HepG2 (cell line): ENCODE data around the gene VILL.

Experiments
- HMG20B ChIP-seq: conservative IDR thresholded peaks from 2 replicates; pipeline ENCODE4 v1.6.1; 2016; ENCODE audit warnings: missing genetic modification reagents, missing compliant biosample characterization
- ISX ChIP-seq: sonication (generic); formaldehyde crosslinking; conservative IDR thresholded peaks from 2 replicates; pipeline ENCODE4 v1.5.0; 2020; ENCODE audit warnings: missing genetic modification reagents
- KLF16 ChIP-seq, 2 experiments: sonication (generic) in 1 of 2; formaldehyde crosslinking in 1 of 2; IDR thresholded peaks; 2 replicates each; pipeline versions ENCODE4 v1.6.1 to v1.8.0; 2016 to 2023; ENCODE audit warnings: missing genetic modification reagents in 2 of 2, missing compliant biosample characterization in 1 of 2
- POLR2A ChIP-seq, 2 experiments: IDR thresholded peaks; 2 replicates each; pipeline ENCODE4 v1.6.1; 2011; ENCODE audit warnings: low read depth in 2 of 2, low read length in 2 of 2, mild to moderate bottlenecking in 1 of 2, moderate library complexity in 1 of 2; ENCODE audit not compliant: insufficient read depth in 1 of 2
- POLR2AphosphoS5 ChIP-seq: IDR thresholded peaks from 2 replicates; pipeline ENCODE4 v1.6.1; 2012; ENCODE audit warnings: low read depth, low read length
- STAG1 ChIP-seq: sonication (generic); formaldehyde crosslinking; IDR thresholded peaks from 2 replicates; pipeline ENCODE4 v1.4.0; 2020; ENCODE audit warnings: missing genetic modification reagents
- TSC22D2 ChIP-seq: sonication (generic); formaldehyde crosslinking; IDR thresholded peaks from 2 replicates; pipeline ENCODE4 v1.5.1; 2020; ENCODE audit warnings: missing genetic modification reagents, mild to moderate bottlenecking, borderline replicate concordance
- ZNF781 ChIP-seq: sonication (generic); formaldehyde crosslinking; IDR thresholded peaks from 2 replicates; pipeline ENCODE4 v1.5.1; 2020; ENCODE audit warnings: borderline replicate concordance, mild to moderate bottlenecking, missing genetic modification reagents; ENCODE audit errors: not compliant biosample characterization
- TF ChIP-seq, protein P1 (sequence below): sonication (generic); formaldehyde crosslinking; IDR thresholded peaks from 2 replicates; pipeline ENCODE4 v1.5.0; 2020; ENCODE audit warnings: mild to moderate bottlenecking, missing genetic modification reagents, moderate library complexity

DNA sequence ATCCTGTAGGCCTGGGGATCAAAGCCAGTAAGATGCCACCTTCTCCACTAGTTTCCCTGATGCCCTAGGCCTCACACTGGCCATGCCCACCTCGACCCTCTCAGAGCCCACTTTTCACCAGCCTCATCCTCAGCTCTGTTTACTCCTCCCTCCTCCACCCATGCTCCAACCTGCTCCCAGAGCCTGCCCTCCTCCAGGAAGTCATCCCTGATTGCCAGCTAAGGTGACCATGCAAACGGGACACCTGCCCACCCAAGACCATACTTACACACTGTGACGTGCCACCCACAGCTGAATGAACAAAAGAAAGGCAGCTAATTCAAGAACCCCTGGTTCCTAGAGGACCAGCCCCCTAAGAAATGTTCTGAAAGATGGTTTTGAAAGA, 29.7 kb downstream of the VILL start:
- TF ChIP-seq TSC22D2 (CRISPR knock-in tag) (no peak), POLR2AphosphoS5 (no peak), KLF16 (CRISPR knock-in tag; IDR thresholded peaks at IDR 0.05) (no peak), POLR2A (IDR thresholded peaks at IDR 0.05; ENCODE audit: insufficient read depth in 1 of 2, low read depth in 2 of 2, low read length in 2 of 2) (no peak), HMG20B (no peak), STAG1 (CRISPR knock-in tag) (no peak), ISX (CRISPR knock-in tag) (no peak), ZNF781 (CRISPR knock-in tag) (no peak)
- TF ChIP-seq, protein P1, sequence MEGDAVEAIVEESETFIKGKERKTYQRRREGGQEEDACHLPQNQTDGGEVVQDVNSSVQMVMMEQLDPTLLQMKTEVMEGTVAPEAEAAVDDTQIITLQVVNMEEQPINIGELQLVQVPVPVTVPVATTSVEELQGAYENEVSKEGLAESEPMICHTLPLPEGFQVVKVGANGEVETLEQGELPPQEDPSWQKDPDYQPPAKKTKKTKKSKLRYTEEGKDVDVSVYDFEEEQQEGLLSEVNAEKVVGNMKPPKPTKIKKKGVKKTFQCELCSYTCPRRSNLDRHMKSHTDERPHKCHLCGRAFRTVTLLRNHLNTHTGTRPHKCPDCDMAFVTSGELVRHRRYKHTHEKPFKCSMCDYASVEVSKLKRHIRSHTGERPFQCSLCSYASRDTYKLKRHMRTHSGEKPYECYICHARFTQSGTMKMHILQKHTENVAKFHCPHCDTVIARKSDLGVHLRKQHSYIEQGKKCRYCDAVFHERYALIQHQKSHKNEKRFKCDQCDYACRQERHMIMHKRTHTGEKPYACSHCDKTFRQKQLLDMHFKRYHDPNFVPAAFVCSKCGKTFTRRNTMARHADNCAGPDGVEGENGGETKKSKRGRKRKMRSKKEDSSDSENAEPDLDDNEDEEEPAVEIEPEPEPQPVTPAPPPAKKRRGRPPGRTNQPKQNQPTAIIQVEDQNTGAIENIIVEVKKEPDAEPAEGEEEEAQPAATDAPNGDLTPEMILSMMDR: no peak
